Omental fat pad (tissue), 4 donors: Measurements from ENCODE around the gene TPBG. TPM values are rescaled to one million over a fixed set of nuclear protein-coding genes. Genes with fewer than 3 reads are reported as not detected.
A peak's percentile ranks its signal among the peaks of the same experiment; 100 is the strongest.

Source experiments
- ATAC-seq: fragments of 150-250 bp; one replicate; pipeline ENCODE4 v1.9.1; 2016; ENCODE audit warnings: mild to moderate bottlenecking, moderate library complexity; ENCODE audit not compliant: low FRiP score
- DNase-seq: peaks from one replicate; pipeline ENCODE4 v3.0.0-alpha.2; 2019; ENCODE audit warnings: low spot score
- CTCF ChIP-seq, 3 donors: fragments of 450-650 bp; IDR thresholded peaks; one replicate each; pipeline ENCODE4 v1.5.1; 2016 to 2017; ENCODE audit warnings: antibody characterized with exemption in 3 of 3, mild to moderate bottlenecking in 3 of 3, moderate library complexity in 2 of 3
- total RNA-seq, 4 donors: library from RNA; depleted of rRNA; stranded (reverse); fragments of >200 nt; gene quantifications; one replicate each; pipeline ENCODE4 v1.1.0, GENCODE V29; 2016

TPBG gene
- total RNA-seq, 4 donors from 2014 or later = 15.9 to 46.4 (median 25.3) TPM

- TF ChIP-seq CTCF (IDR thresholded peaks at IDR 0.05) = no peak
- DNase-seq = no peak
- no peak for ATAC-seq
These were observed 25.8 kb upstream of the TPBG start for GRCh38 chr6:82337688-82338257.

- no peak for TF ChIP-seq CTCF (IDR thresholded peaks at IDR 0.05)
- DNase-seq (no peak), ATAC-seq (no peak)
These were observed 15.5 kb upstream of the TPBG start for GRCh38 chr6:82348130-82348529.

GRCh38 chr6:82353848-82354247, 9.8 kb upstream of the TPBG start:
- TF ChIP-seq CTCF (IDR thresholded peaks at IDR 0.05) = no peak
- ATAC-seq (no peak), DNase-seq (no peak)

- no peak for ATAC-seq
- no peak for DNase-seq
- TF ChIP-seq CTCF (IDR thresholded peaks at IDR 0.05) = no peak
These were observed 3.1 kb upstream of the TPBG start for GRCh38 chr6:82360552-82360951.

GRCh38 chr6:82361631-82362030, 2.0 kb upstream of the TPBG start:
- DNase-seq = no peak
- TF ChIP-seq CTCF (IDR thresholded peaks at IDR 0.05) = no peak
- ATAC-seq = no peak

- ATAC-seq = no peak
- no peak for TF ChIP-seq CTCF (IDR thresholded peaks at IDR 0.05)
These were observed 1.5 kb upstream of the TPBG start for GRCh38 chr6:82362144-82362543.

GRCh38 chr6:82362878-82363427, 664 bp upstream of the TPBG start:
- ATAC-seq (peak; percentile 9), DNase-seq (no peak)
- no peak for TF ChIP-seq CTCF (IDR thresholded peaks at IDR 0.05)

More at GRCh38 chr6:82362144-82362543, 1.5 kb upstream of the TPBG start:
- DNase-seq = no peak
